HG02642 (cell line): ENCODE data around the gene OR5H1.
"Not testable (repeated sequence)": the region's sequence is repeated elsewhere in the genome, so short reads cannot be mapped to it uniquely, and the experiment has no call there.

Experiments
- ATAC-seq: cut with Tn5 transposase; IDR thresholded peaks from one replicate; pipeline ENCODE4 v1.9.1; 2021; ENCODE audit warnings: mild to moderate bottlenecking; ENCODE audit not compliant: unreplicated experiment, poor library complexity

OR5H1 gene

DNA sequence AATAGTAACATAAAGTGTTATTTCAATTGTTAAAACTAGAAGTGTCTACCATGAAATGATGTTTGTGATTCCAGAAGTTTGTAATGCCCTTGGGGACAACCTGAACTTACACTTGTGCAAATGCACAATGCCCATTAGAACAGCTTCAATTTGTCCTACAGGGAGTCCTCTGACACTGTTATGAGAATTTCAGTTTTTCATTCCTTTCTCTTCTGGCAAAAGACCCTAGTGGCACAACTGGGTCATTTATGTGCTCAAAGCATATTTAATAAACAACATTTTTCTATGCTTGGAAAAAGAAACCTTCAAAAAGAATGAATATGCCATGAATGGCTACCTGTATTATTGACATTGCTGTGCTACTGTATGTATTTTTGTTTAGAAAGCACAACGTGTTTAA lies at the start of gene OR5H1:
Gene OR5H1, plus strand, starts transcription at position 301 of the 400 bp plus-strand sequence. CDS start 1,977 bp downstream, outside the sequence.
- no peak for ATAC-seq

DNA sequence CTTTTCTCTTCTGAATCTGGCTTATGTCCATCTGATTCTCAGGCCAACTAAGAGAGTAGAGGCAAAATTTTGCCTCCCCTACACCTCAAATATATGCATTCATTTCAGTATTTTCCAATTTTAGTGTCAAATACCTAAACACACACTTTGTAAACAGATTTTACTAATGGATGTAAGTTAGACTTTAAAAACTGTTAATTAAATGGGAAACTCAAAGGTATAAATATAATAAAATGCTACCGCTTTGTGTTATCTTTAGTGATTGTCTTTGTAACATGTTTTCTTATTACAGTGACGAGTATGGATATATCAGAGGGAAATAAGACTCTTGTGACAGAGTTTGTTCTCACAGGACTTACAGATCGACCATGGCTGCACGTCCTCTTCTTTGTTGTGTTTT lies 43.6 kb upstream of the OR5H1 start, which contains the start of gene OR5AC2:
Gene OR5AC2, plus strand, starts transcription at position 301 of the 400 bp plus-strand sequence. Its CDS starts 0 bp downstream, at position 301.
- ATAC-seq: no peak

DNA sequence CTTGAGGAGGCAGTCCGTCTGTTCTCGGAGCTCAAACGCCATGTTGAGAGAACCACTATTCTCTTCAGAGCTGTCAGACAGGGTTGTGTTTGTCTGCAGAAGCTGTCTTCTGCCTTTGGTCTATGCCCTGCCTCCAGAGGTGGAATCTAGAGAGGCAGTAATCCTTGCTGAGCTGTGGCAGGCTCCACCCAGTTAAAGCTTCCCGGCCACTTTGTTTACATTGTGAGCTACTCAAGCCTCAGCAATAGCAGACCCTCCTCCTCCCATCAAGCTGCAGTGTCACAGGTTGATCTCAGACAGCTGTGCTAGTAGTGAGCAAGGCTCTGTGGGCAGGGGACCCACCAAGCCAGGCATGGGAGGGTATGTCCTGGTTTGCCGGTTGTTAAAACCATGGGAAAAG lies 34.6 kb upstream of the OR5H1 start:
- ATAC-seq: no peak

GRCh38 chr3:98099848-98100247 lies 30.7 kb upstream of the OR5H1 start:
- no peak for ATAC-seq

GRCh38 chr3:98108162-98108561 lies 22.4 kb upstream of the OR5H1 start:
- ATAC-seq: no peak

DNA sequence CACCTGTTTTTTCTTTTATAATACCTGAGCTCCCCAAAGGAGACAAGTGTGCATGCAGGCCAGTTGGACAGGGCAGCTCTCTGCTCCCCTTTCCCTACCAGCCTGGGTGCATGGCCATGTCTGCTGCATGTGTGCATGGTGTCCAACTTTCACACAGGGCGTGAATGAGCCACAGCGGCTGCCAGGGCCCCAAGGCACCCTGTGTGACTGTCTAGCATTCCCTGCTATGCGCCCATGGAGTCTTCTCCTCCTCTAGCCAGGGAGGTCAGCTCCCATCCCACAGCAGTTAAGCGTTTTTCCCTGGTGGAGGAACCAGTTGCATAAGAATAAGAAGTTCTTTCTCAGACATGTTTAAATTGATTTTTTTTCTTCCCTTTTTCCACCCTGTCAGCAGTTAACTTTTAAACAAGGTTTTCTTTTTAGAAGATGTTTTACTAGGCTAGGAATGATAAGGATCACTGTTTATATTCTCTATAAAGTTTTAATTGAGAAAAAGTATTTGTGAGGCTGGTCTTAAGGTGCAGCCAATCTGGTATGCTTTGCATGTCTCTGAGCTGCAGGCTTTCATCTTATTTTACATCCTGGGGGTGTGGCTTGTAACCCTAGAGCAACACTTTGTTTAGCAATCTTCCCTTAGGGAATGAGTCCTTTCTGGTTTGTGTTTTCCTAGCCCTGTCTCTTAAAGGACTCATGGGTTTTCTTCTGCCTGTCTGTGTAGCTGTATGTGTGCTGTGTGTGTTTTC lies 20.5 kb upstream of the OR5H1 start:
- no peak for ATAC-seq

DNA sequence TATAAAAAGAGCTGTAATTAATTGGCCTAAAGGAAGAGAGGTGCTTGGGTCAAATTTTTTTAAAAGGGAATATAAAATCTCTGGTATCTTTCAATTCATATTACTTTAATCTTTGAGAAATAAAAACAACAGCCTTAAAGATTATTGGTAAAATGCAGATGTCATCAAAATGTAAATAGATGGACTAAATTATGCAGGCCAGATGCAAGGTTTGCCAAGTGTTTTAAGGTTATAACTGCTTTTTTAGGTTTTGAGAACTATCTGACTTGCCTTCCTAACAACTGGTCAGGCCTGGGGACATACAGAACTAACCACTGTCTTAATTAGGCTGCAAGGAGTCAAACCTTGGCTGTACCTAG lies 20.0 kb upstream of the OR5H1 start:
- ATAC-seq: no peak

DNA sequence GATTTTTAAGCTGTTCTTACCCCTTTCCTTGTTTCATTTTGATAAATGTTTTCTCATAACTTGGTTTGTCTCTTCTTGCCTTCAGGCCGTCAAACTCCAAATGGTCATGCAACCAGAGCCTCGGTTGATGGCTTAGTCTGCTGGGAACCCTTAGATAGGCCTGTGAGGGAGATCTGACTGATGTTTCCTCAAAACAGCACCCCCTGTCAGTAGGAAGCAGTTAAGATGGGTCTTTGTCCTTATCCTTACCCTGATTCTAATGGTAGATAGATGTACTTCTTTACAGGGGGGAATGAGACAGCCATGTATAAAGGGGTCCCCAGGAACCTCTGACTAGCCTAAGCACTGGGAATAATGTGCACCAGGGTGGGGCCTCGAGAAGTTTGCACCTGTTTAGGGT lies 16.3 kb upstream of the OR5H1 start:
- no peak for ATAC-seq

DNA sequence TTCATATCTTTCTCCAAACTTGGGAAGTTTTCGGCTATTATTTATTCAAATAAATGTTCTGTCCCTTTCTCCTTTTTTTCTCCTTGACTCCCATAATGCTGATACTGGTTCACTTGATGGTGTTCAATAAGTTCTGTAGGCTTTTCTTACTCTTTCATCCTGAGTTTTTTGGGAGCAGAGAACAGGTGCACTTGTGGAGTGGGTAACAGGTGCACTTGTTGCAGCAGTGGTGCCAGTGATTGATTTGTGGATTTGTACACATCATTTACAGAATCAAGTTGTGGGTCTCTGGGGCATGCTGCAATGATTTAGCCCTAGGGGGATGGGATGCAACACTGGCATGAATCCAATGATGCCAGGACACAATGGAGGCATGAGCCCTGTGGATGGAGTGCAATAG lies 14.8 kb upstream of the OR5H1 start:
- ATAC-seq: no peak

GRCh38 chr3:98136631-98137030 lies 6.1 kb downstream of the OR5H1 start:
- ATAC-seq: no peak

- not testable (repeated sequence) for ATAC-seq
Measured at GRCh38 chr3:98137826-98138557, 7.5 kb downstream of the OR5H1 start.

DNA sequence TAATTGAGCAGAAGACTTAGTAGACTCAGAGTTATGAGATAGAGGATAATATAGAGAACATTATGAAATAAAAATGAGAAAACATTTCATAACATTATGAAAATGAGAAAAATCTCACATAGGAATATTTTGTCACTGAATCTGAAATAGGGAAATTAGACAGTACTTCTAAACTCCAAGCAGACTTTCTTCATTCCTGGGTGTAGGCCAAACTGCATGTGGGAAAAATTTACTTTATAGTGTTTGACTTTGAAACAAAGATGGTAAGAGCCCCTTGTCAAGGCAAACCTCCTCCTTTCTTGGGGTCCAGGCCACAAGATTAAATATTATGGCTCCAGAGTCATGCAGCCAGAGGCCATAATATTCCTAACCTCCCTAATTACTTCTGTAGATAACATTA lies 10.0 kb downstream of the OR5H1 start:
- no peak for ATAC-seq

GRCh38 chr3:98147179-98147578 lies 16.7 kb downstream of the OR5H1 start, which contains the start of gene OR5H14:
OR5H14 (plus strand) TSS chr3:98147479; CDS start chr3:98149386, 1,907 bp downstream.
- ATAC-seq: no peak

- ATAC-seq: no peak
Measured at GRCh38 chr3:98148751-98149150, 18.2 kb downstream of the OR5H1 start.

DNA sequence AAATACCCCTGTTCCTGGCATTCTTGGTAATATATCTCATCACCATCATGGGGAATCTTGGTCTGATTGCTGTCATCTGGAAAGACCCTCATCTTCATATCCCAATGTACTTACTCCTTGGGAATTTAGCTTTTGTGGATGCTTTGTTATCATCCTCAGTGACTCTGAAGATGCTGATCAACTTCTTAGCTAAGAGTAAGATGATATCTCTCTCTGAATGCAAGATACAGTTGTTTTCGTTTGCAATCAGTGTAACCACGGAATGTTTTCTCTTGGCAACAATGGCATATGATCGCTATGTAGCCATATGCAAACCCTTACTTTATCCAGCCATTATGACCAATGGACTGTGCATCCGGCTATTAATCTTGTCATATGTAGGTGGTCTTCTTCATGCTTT lies 18.9 kb downstream of the OR5H1 start:
- ATAC-seq: not testable (repeated sequence)

GRCh38 chr3:98151241-98151640 lies 20.7 kb downstream of the OR5H1 start:
- no peak for ATAC-seq

DNA sequence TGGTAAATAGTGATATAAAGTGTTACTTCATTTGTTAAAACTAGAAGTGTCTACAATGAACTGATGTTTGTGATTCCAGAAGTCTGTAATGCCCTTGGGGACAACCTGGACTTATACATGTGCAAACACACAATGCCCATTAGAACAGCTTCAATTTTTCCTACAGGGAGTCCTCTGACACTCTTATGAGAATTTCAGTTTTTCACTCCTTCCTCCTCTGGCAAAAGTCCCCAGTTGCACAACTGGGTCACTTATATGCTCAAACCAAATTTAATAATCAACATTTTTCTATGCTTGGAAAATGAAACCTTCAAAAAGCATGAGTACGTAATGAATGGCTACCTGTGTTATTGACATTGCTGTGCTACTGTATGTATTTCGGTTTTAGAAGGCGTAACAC lies 35.9 kb downstream of the OR5H1 start, which contains the start of gene OR5H15:
Gene OR5H15, plus strand, starts transcription at position 301 of the 400 bp plus-strand sequence. CDS start 2,004 bp downstream, outside the sequence.
- ATAC-seq: no peak

DNA sequence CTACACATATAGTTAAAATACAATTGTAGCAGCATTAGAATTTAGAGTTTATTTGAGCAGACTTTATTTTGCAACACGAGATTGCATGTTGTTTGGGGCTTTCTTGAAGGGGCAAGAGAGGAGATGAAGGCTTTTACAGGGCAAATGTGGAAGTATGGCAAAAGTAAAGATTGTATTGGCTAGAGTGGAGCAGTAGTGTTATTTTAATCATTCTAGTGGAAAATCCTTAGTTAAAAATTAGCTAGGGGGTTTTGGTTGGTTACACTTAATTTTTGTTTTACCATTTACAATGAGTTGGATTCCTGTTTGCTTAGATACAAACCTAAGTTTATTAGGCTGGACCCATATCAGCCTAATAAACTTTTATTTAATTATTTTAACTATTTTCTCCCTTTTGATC lies 40.5 kb downstream of the OR5H1 start:
- ATAC-seq: no peak

DNA sequence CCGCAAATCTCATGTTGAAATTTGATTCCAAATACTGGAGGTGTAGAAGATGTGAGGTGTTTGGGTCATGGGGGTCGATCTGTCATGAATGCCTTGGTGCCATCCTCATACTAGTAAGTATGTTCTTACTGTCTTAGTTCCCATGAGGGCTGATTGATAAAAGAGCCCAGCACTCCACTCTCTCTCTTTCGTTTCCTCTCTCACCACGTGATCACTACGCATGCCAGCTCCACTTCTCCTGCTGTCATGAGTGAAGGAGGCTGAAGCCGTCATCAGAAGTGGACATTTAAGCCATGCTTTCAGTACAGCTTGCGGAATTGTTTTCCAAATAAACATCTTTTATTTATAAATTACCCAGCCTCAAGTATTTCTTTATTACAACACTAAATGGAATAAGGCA lies 42.1 kb downstream of the OR5H1 start:
- ATAC-seq: no peak

- ATAC-seq: no peak
Measured at GRCh38 chr3:98180319-98180890, 49.9 kb downstream of the OR5H1 start.

GRCh38 chr3:98182196-98182595 lies 51.7 kb downstream of the OR5H1 start:
- ATAC-seq: no peak
